Measurements from ENCODE around the gene C1orf87. TPM values are rescaled to one million over a fixed set of nuclear protein-coding genes. Genes with fewer than 3 reads are reported as not detected.

The C1orf87 gene
- total RNA-seq, 1 experiment from 2014 or later: not detected

GRCh38 chr1:59979666-59980065, 93.9 kb downstream of the C1orf87 start:
- Histone ChIP-seq H3K9ac (ENCODE audit: low read length) (no peak overlapping the region), H3K79me2 (ENCODE audit: insufficient read depth, low read length) (no peaks in the 10 kb centered on the region), H3K9me3 (ENCODE audit: control insufficient read depth in 1 of 2, insufficient read depth in 1 of 2, low read depth in 1 of 2, low read length in 2 of 2) (no peaks in the 10 kb centered on the region), H3K27me3 (ENCODE audit: insufficient read depth, low read length) (peaks cover 10% of the 10 kb centered on the region; the same call in 1 of the 2 replicates), H2AFZ (ENCODE audit: low read depth, low read length, poor library complexity, severe bottlenecking) (no peak overlapping the region), H4K20me1 (ENCODE audit: insufficient read depth) (no peaks in the 10 kb centered on the region), H3K36me3 (ENCODE audit: control insufficient read depth in 1 of 2, insufficient read depth in 2 of 2, low read length in 2 of 2) (no peaks in the 10 kb centered on the region), H3K4me1 (ENCODE audit: control insufficient read depth in 1 of 2, insufficient read depth in 2 of 2, low read length in 2 of 2) (peaks cover 0 to 4% of the 10 kb centered on the region in 2 experiments; a peak in 1 of 4 replicates), H3K4me2 (ENCODE audit: low read length) (no peak overlapping the region), H3K27ac (ENCODE audit: low read depth, low read length) (no peak overlapping the region), H3K9me2 (ENCODE audit: insufficient read depth) (no peaks in the 10 kb centered on the region), H3K4me3 (replicated peaks in 1 of 2; ENCODE audit: low read depth in 1 of 2, low read length in 2 of 2) (no peak overlapping the region)
- no peak for ATAC-seq
- BruUV-seq (replicated peaks): no TSS peak
- ChIA-PET CTCF (interaction anchor here (2.6 kb wide), 1 partner anchor 9 kb away, joined by 12 read pairs; no protein-coding TSS in a partner anchor), POLR2A (no interaction called here), RAD21 (ENCODE audit: low non-redundant PET in 1 of 2, low total read pairs in 2 of 2, uncharacterized antibody in 2 of 2, unreplicated experiment in 2 of 2) (no interaction called here)
- no peak for TF ChIP-seq CEBPB (IDR thresholded peaks at IDR 0.05; ENCODE audit: low read depth)
- no peak for TF ChIP-seq EZH2 (IDR thresholded peaks at IDR 0.05)
- no peak for TF ChIP-seq ELF1 (IDR thresholded peaks at IDR 0.05; ENCODE audit: borderline replicate concordance, low read depth)
- TF ChIP-seq EZH2phosphoT487 (IDR thresholded peaks at IDR 0.05; ENCODE audit: borderline replicate concordance): no peak
- TF ChIP-seq POLR2A (IDR thresholded peaks at IDR 0.05; ENCODE audit: borderline replicate concordance, extremely low read depth, insufficient read depth, insufficient read length): no peak
- TF ChIP-seq JUND (IDR thresholded peaks at IDR 0.05): no peak
- TF ChIP-seq, protein P1, sequence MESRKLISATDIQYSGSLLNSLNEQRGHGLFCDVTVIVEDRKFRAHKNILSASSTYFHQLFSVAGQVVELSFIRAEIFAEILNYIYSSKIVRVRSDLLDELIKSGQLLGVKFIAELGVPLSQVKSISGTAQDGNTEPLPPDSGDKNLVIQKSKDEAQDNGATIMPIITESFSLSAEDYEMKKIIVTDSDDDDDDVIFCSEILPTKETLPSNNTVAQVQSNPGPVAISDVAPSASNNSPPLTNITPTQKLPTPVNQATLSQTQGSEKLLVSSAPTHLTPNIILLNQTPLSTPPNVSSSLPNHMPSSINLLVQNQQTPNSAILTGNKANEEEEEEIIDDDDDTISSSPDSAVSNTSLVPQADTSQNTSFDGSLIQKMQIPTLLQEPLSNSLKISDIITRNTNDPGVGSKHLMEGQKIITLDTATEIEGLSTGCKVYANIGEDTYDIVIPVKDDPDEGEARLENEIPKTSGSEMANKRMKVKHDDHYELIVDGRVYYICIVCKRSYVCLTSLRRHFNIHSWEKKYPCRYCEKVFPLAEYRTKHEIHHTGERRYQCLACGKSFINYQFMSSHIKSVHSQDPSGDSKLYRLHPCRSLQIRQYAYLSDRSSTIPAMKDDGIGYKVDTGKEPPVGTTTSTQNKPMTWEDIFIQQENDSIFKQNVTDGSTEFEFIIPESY (IDR thresholded peaks at IDR 0.05; ENCODE audit: extremely low read depth, insufficient replicate concordance, low read length): no peak
- TF ChIP-seq FOSL1 (IDR thresholded peaks at IDR 0.05; ENCODE audit: low read depth): no peak
- TF ChIP-seq, protein P2, sequence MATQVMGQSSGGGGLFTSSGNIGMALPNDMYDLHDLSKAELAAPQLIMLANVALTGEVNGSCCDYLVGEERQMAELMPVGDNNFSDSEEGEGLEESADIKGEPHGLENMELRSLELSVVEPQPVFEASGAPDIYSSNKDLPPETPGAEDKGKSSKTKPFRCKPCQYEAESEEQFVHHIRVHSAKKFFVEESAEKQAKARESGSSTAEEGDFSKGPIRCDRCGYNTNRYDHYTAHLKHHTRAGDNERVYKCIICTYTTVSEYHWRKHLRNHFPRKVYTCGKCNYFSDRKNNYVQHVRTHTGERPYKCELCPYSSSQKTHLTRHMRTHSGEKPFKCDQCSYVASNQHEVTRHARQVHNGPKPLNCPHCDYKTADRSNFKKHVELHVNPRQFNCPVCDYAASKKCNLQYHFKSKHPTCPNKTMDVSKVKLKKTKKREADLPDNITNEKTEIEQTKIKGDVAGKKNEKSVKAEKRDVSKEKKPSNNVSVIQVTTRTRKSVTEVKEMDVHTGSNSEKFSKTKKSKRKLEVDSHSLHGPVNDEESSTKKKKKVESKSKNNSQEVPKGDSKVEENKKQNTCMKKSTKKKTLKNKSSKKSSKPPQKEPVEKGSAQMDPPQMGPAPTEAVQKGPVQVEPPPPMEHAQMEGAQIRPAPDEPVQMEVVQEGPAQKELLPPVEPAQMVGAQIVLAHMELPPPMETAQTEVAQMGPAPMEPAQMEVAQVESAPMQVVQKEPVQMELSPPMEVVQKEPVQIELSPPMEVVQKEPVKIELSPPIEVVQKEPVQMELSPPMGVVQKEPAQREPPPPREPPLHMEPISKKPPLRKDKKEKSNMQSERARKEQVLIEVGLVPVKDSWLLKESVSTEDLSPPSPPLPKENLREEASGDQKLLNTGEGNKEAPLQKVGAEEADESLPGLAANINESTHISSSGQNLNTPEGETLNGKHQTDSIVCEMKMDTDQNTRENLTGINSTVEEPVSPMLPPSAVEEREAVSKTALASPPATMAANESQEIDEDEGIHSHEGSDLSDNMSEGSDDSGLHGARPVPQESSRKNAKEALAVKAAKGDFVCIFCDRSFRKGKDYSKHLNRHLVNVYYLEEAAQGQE (IDR thresholded peaks at IDR 0.05; ENCODE audit: low read depth): no peak
- TF ChIP-seq CTCF (IDR thresholded peaks at IDR 0.05 in 2 of 3, conservative IDR thresholded peaks at IDR 0.05 in 1 of 3; ENCODE audit: borderline replicate concordance in 1 of 3, insufficient read depth in 1 of 3, low read depth in 2 of 3, low read length in 2 of 3): no peak
- TF ChIP-seq ZNF274 (IDR thresholded peaks at IDR 0.05; ENCODE audit: low read depth, low read length): no peak
- TF ChIP-seq YY1 (IDR thresholded peaks at IDR 0.05; ENCODE audit: extremely low read depth, insufficient replicate concordance, low read depth, low read length): no peak
- no peak for TF ChIP-seq POLR2AphosphoS5 (IDR thresholded peaks at IDR 0.05; ENCODE audit: low read depth, low read length)
- TF ChIP-seq EGR1 (IDR thresholded peaks at IDR 0.05; ENCODE audit: low read depth): no peak
- no peak for TF ChIP-seq SIN3A (IDR thresholded peaks at IDR 0.05; ENCODE audit: low read depth)
- TF ChIP-seq TCF7L2 (IDR thresholded peaks at IDR 0.05; ENCODE audit: borderline replicate concordance, extremely low read depth, insufficient read depth, insufficient read length): no peak
- no peak for TF ChIP-seq SP1 (IDR thresholded peaks at IDR 0.05; ENCODE audit: low read depth)
- no peak for TF ChIP-seq ZFX (IDR thresholded peaks at IDR 0.05)
- intact Hi-C loops (cut with micrococcal nuclease): loop anchor here (10.0 kb wide), 3 partner anchors 435 to 1875 kb away; no protein-coding TSS in a partner anchor
- no peak for DNase-seq (ENCODE audit: low read depth, low spot score)
